GM23248 (cell line): Measurements from ENCODE around the gene TRAK1. TPM values are rescaled to one million over a fixed set of nuclear protein-coding genes. Genes with fewer than 3 reads are reported as not detected.

ENCODE experiments used
- DNase-seq: peaks from one replicate; pipeline ENCODE4 v3.0.0-alpha.2; 2015
- H2AFZ ChIP-seq: fragments of 200-600 bp; sonication (generic); 2 replicates; pipeline ENCODE4 v1.6.1; 2016; ENCODE audit warnings: antibody characterized with exemption
- H3F3A ChIP-seq: fragments of 200-600 bp; sonication (generic); 2 replicates; pipeline ENCODE4 v1.6.1; 2016; ENCODE audit warnings: mild to moderate bottlenecking, antibody characterized with exemption, mixed run types; ENCODE audit not compliant: insufficient read depth
- H3K27ac ChIP-seq: fragments of 200-600 bp; sonication (generic); 2 replicates; pipeline ENCODE4 v1.5.1; 2016; ENCODE audit warnings: mild to moderate bottlenecking
- H3K27me3 ChIP-seq: fragments of 200-600 bp; sonication (generic); replicated peaks from 2 replicates; pipeline ENCODE4 v1.6.1; 2016; ENCODE audit warnings: mild to moderate bottlenecking; ENCODE audit not compliant: insufficient read depth
- H3K36me3 ChIP-seq: fragments of 200-600 bp; sonication (generic); 2 replicates; pipeline ENCODE4 v1.6.1; 2016; ENCODE audit warnings: low read depth, mild to moderate bottlenecking
- H3K4me1 ChIP-seq: fragments of 200-600 bp; sonication (generic); 2 replicates; pipeline ENCODE4 v1.6.1; 2016; ENCODE audit warnings: mild to moderate bottlenecking; ENCODE audit not compliant: insufficient read depth
- H3K4me2 ChIP-seq: fragments of 200-600 bp; sonication (generic); one replicate; pipeline ENCODE4 v1.6.1; 2016; ENCODE audit warnings: mild to moderate bottlenecking; ENCODE audit not compliant: unreplicated experiment
- H3K4me3 ChIP-seq: fragments of 200-600 bp; sonication (generic); 2 replicates; pipeline ENCODE4 v1.5.1; 2016; ENCODE audit warnings: mild to moderate bottlenecking
- H3K79me2 ChIP-seq: fragments of 200-600 bp; sonication (generic); 2 replicates; pipeline ENCODE4 v1.6.1; 2016; ENCODE audit warnings: mild to moderate bottlenecking; ENCODE audit not compliant: insufficient read depth
- H3K9ac ChIP-seq: fragments of 200-600 bp; sonication (generic); 2 replicates; pipeline ENCODE4 v1.6.1; 2016; ENCODE audit warnings: mild to moderate bottlenecking
- H3K9me2 ChIP-seq: fragments of 200-600 bp; sonication (generic); 2 replicates; pipeline ENCODE4 v1.6.1; 2016; ENCODE audit warnings: mixed run types, mild to moderate bottlenecking, moderate library complexity; ENCODE audit not compliant: insufficient read depth
- H3K9me3 ChIP-seq: fragments of 200-600 bp; sonication (generic); one replicate; pipeline ENCODE4 v1.6.1; 2017; ENCODE audit warnings: low read depth
- H4K20me1 ChIP-seq: fragments of 200-600 bp; sonication (generic); 2 replicates; pipeline ENCODE4 v1.6.0; 2016; ENCODE audit not compliant: insufficient read depth
- EZH2 ChIP-seq: fragments of 200-600 bp; sonication (generic); IDR thresholded peaks from 2 replicates; pipeline ENCODE4 v1.6.1; 2018; ENCODE audit warnings: antibody characterized with exemption, mild to moderate bottlenecking; ENCODE audit not compliant: insufficient read depth, poor library complexity, severe bottlenecking
- EZH2phosphoT487 ChIP-seq: fragments of 200-600 bp; sonication (generic); IDR thresholded peaks from 2 replicates; pipeline ENCODE4 v1.6.1; 2018; ENCODE audit warnings: antibody characterized with exemption, moderate library complexity, mild to moderate bottlenecking, low read depth; ENCODE audit not compliant: insufficient read depth
- WGBS, 2 experiments: methylation state at CpG; one replicate each; pipeline ENCODE4 v1.1.6; 2015 to 2017; ENCODE audit warnings: low lambda C conversion rate in 2 of 2, low coverage in 1 of 2; ENCODE audit errors: missing lambda C conversion rate in 2 of 2; 5-methylcytosine and 5-hydroxymethylcytosine counted together
- in situ Hi-C: fragments of 300-500 bp; cut with MboI; formaldehyde crosslinking; loops from 2 replicates; pipeline ENCODE4 v1.15.0; 2020
- polyA plus RNA-seq: library from polyadenylated mRNA; unstranded; fragments of >200 nt; fragmentation: Nextera tagmentation; extraction: Ambion mirVana; gene quantifications from 2 replicates; pipeline ENCODE4 v1.2.1, GENCODE V29; 2016
- total RNA-seq: library from RNA; depleted of rRNA; stranded (reverse); fragments of >200 nt; shearing (Covaris generic); gene quantifications from 2 replicates; pipeline ENCODE4 v1.2.3, GENCODE V29; 2014

TRAK1 gene
- total and polyA plus RNA-seq, 2 experiments from 2014 or later = 13.6 to 51.0 TPM

GRCh38 chr3:42163622-42164244 lies 72.6 kb downstream of the TRAK1 start:
- Histone ChIP-seq H3K27ac (no peak overlapping the region), H3K79me2 (peaks cover 97% of the 10 kb centered on the region), H3K9me2 (no peaks in the 10 kb centered on the region), H3K27me3 (no peaks in the 10 kb centered on the region), H4K20me1 (peaks cover 6% of the 10 kb centered on the region; the same call in 1 of the 2 replicates), H3K9ac (no peak overlapping the region), H3K36me3 (no peaks in the 10 kb centered on the region), H3K4me3 (no peak overlapping the region), H3K4me1 (peaks cover 17% of the 10 kb centered on the region), H3K4me2 (no peak overlapping the region), H2AFZ (no peak overlapping the region), H3K9me3 (no peaks in the 10 kb centered on the region), H3F3A (no peaks in the 10 kb centered on the region)
- DNase-seq = no peak
- 86 to 92% methylated on average over 5 of the region's 5 CpGs for WGBS, 2 experiments
- TF ChIP-seq EZH2phosphoT487 (no peak), EZH2 (no peak)
- in situ Hi-C loops = no loop called here

DNA sequence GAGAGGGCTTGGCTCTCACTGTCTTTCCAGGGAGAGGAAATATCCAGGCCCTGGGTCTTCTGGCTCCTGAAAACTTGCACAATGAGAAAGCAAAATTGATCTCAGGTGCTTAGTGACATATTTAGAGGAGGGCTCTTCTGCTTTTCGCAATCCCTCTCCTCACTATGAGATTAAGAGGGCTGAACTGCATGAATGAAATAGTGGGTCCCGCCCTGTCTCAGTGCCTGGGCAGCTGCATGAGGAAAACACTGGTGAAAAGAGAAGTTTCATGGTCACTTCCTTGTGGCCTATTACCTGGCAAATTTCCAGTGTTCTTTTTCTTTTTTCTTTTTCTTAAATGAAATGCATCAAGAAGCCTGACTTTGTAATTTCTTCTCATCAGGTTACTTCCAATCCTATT lies 73.5 kb downstream of the TRAK1 start:
- no peak overlapping the region for H3K4me3 ChIP-seq
- peaks cover 6% of the 10 kb centered on the region; the same call in 1 of the 2 replicates for H4K20me1 ChIP-seq
- H2AFZ ChIP-seq = no peak overlapping the region
- H3K27me3 ChIP-seq = no peaks in the 10 kb centered on the region
- no peaks in the 10 kb centered on the region for H3K36me3 ChIP-seq
- 92 to 97% methylated on average over 2 of the region's 2 CpGs for WGBS, 2 experiments
- H3K4me2 ChIP-seq = no peak overlapping the region
- peaks cover 98% of the 10 kb centered on the region for H3K79me2 ChIP-seq
- H3K27ac ChIP-seq = no peak overlapping the region
- no peaks in the 10 kb centered on the region for H3F3A ChIP-seq
- no peaks in the 10 kb centered on the region for H3K9me2 ChIP-seq
- H3K9me3 ChIP-seq = no peaks in the 10 kb centered on the region
- no peak overlapping the region for H3K9ac ChIP-seq
- DNase-seq = no peak
- TF ChIP-seq EZH2 = no peak
- no peak for TF ChIP-seq EZH2phosphoT487
- in situ Hi-C loops = no loop called here
- peaks cover 17% of the 10 kb centered on the region for H3K4me1 ChIP-seq

DNA sequence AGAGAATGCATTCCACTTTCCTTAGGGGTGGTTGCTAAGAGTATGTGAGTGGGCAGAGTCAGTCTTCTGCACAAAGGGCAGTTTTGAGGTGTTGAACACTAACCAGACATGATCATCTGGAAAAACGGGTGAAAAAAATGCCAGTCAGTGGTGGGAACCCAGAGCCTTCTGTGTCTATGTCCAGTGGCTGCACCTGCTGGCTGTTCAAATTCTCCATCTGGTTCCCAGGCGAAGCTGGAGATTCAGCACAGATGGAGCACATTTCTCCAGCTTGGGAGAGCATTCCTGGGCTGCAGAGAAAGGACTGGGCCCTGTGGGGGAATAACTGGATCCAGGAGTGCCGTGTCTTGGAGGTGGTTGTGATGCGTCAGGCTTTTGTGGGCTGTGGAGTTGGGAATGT lies 74.1 kb downstream of the TRAK1 start:
- 66 to 70% methylated on average over 4 of the region's 4 CpGs for WGBS, 2 experiments
- Histone ChIP-seq H3F3A (no peaks in the 10 kb centered on the region), H3K79me2 (peaks cover 98% of the 10 kb centered on the region), H3K27ac (no peak overlapping the region), H4K20me1 (peaks cover 6% of the 10 kb centered on the region; the same call in 1 of the 2 replicates), H3K9me3 (no peaks in the 10 kb centered on the region), H3K9ac (no peak overlapping the region), H3K36me3 (no peaks in the 10 kb centered on the region), H2AFZ (no peak overlapping the region), H3K4me2 (no peak overlapping the region), H3K4me3 (no peak overlapping the region), H3K27me3 (no peaks in the 10 kb centered on the region), H3K4me1 (peaks cover 14% of the 10 kb centered on the region), H3K9me2 (no peaks in the 10 kb centered on the region)
- TF ChIP-seq EZH2 = no peak
- no peak for TF ChIP-seq EZH2phosphoT487
- no peak for DNase-seq
- in situ Hi-C loops = no loop called here

DNA sequence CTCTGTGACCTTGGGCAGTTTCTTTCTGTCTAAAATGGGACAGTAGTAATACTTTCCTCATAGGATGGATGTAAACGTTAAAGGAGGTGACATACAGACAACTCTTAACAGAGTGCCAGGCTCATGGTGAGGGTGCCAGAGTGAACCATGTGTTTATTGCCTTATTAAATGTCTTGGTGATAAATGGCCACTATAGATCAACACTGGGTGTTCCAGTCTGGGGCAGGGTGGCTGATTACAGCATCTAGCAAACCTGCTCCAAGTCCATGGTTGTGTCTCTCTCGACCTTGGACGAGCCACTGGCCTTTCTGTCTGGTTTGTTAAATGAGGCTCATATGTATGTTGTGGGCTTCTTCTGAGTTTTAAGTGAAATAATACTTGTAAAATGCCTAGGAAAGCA lies 75.1 kb downstream of the TRAK1 start:
- Histone ChIP-seq H3K27ac (no peak overlapping the region), H3K9me2 (no peaks in the 10 kb centered on the region), H3K4me2 (no peak overlapping the region), H2AFZ (no peak overlapping the region), H3K9ac (no peak overlapping the region), H3K27me3 (no peaks in the 10 kb centered on the region), H3K9me3 (no peaks in the 10 kb centered on the region), H3K4me3 (no peak overlapping the region), H4K20me1 (peaks cover 6% of the 10 kb centered on the region; the same call in 1 of the 2 replicates), H3K36me3 (no peaks in the 10 kb centered on the region), H3K79me2 (peaks cover 98% of the 10 kb centered on the region), H3F3A (no peaks in the 10 kb centered on the region), H3K4me1 (peaks cover 4% of the 10 kb centered on the region)
- in situ Hi-C loops = no loop called here
- DNase-seq = no peak
- 30 to 46% methylated on average over 3 of the region's 3 CpGs for WGBS, 2 experiments
- no peak for TF ChIP-seq EZH2phosphoT487
- no peak for TF ChIP-seq EZH2
